Left hindlimb (tissue), 1 donor: ENCODE measurements around the gene ITPKA.
"Not testable (repeated sequence)": the region's sequence is repeated elsewhere in the genome, so short reads cannot be mapped to it uniquely, and the experiment has no call there.

Source experiments
- DNase-seq: peaks from one replicate; pipeline ENCODE4 v3.0.0-alpha.2; 2018

Gene ITPKA

DNA sequence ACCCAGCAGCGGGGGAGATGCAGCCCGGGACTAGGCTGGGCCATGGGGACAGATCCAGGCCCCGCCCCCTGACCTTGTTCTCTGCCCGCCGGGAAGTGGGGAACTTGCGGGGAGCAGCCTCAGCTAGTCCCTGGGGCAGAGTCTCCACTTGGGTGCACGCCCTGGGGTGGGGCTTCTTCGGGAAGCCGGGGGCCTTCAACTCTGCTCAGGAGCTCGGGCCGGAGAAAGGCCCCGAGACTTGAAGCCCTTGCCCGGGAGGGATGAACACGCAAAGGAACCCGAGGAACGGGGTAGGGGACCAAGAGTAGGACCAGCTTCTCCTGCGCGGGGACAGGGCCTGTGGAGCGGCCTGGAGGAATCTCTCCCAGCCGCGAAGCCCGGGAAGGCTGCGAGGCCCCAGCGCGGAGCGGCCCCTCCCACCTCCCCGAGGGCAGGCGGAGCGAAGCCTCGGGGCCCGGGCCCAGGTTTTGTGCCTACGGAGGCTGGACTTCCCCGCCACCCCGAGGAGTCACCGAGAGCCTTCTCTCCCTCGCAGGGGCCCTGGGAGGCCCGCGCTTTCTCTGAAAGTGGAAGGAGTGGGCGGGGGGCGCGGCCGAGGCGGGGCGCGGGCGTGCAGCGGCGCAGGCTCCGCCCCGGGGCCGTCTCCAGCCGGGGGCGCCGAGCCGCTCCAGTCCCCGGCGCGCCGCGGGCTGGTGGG is at the start of gene ITPKA:
TSS of gene ITPKA (plus strand) at position 670 of the 697 bp plus-strand sequence. CDS start 54 bp downstream, outside the sequence.
- peak; percentile 85 for DNase-seq

DNA sequence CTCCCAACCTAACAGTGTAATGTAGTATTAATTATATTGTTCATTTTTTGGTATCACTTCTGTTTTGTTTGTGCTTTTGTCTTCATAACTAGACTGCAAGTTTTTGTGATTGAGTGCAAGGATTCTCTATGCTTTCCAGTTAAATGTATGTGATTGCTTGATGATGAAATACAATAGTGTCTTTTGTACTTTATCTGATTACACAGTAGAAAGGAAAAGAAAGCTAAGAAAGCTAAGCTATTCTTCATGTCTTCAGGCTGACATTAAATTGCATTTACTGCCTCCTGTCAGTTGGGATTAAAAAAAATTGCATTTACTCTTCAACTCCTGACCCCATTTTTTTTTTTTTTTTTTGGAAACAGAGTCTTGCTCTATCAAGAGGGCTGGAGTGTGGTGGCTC is 48.3 kb upstream of the ITPKA start:
- no peak for DNase-seq

- no peak for DNase-seq
These were observed 31.4 kb upstream of the ITPKA start for GRCh38 chr15:41462084-41462795.

GRCh38 chr15:41464889-41465580 is 28.6 kb upstream of the ITPKA start:
- DNase-seq = no peak

- no peak for DNase-seq
These were observed 27.8 kb upstream of the ITPKA start for GRCh38 chr15:41465822-41466421.

DNA sequence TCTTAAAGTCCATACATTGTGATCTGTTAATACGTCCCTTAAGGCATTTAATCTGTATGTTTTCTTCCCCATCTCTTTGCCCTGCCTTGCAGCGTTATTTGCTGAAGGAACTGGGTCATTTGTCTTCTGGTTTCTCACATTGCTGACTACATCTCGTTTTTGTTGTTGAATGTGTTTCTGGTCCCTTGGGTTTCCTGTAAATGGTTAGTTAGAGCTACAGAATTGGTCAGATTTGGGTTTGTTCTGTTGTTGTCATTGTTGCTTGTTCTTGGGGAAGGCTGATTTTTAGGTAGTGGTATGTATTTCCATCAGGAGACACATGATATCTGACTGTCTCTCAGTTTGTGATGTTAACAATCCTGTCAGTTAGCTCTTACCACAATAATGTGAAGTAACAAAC is 27.0 kb upstream of the ITPKA start:
- DNase-seq = no peak

DNA sequence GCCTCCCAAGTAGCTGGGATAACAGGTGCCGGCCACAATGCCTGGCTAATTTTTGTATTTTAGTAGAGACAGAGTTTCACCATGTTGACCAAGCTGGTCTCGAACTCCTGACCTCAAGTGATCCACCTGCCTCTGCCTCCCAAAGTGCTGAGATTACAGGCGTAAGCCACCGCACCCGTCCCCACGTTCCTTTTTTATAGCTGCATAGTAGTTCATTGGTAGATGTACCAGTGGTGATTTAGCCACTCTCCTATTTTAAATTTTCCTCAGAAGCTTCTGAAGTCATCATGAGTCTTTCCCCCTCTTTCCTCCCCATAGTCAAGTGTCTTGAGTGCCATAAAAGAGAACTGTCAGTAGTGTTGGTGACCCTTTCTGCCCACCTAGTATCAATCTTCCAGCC is 24.0 kb upstream of the ITPKA start:
- not testable (repeated sequence) for DNase-seq

- no peak for DNase-seq
These were observed 20.3 kb upstream of the ITPKA start for GRCh38 chr15:41473418-41473817.

GRCh38 chr15:41474436-41474835 is 19.2 kb upstream of the ITPKA start:
- DNase-seq = no peak

- DNase-seq = no peak
These were observed 18.7 kb upstream of the ITPKA start for GRCh38 chr15:41474941-41475340.

GRCh38 chr15:41476416-41477048 is 17.1 kb upstream of the ITPKA start:
- DNase-seq = no peak

DNA sequence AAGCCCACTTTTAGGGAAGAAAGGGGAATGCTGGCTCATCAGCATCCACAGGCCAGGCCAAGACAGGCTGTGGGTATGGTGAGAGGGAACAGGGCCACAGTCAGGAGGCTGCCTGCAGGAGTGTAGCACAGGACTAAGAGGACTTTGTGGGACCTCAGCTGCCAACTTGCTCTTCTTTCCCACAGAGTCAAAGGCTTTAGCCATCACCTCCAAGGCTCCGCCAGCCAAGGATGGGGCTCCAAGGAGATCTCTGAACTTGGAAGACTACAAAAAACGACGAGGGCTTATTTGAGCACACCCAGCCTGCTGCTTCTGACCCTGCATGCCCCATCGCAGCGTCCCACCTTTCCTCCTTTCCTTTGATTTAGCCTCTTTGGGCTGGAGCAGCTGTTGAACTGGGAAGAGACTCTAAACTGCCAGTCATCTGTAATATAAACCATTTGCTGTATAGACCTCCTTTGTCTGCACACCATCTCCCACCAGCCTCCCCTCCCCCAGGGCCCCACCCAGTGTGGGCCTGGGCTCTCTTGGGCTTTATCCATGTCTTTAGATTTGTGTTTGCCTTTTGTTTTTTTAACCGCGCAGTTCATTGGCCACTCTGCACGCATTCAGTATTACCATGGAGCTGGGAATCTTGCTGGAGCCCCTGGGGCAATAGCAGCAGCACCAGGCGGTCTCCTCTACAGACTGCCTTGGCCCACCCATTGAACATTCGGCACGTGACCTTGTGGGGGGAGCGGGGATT is 13.1 kb upstream of the ITPKA start:
- no peak for DNase-seq

- DNase-seq = no peak
These were observed 11.4 kb upstream of the ITPKA start for GRCh38 chr15:41482110-41482877.

GRCh38 chr15:41483115-41483514 is 10.6 kb upstream of the ITPKA start:
- no peak for DNase-seq

DNA sequence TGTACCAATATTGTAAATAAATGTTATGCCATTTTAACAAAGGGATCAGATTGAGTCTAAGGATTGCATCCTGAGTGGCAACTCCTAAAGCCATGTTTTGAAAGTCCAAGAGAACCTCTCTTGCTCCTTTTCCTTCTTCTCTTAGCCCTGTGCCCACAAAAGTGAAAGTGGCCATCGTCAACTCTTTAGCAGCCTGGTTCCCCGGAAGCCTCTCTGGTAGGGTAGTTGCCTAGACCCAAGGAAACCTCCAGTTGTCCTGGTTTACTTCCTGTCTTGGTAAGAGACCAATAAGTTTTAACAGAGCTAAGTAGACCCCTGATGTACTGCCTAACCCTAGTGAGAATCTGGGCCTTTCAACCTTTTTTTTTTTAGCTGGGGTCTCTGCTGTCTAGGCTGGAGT is 10.2 kb upstream of the ITPKA start:
- no peak for DNase-seq

GRCh38 chr15:41484937-41485625 is 8.6 kb upstream of the ITPKA start:
- no peak for DNase-seq

DNA sequence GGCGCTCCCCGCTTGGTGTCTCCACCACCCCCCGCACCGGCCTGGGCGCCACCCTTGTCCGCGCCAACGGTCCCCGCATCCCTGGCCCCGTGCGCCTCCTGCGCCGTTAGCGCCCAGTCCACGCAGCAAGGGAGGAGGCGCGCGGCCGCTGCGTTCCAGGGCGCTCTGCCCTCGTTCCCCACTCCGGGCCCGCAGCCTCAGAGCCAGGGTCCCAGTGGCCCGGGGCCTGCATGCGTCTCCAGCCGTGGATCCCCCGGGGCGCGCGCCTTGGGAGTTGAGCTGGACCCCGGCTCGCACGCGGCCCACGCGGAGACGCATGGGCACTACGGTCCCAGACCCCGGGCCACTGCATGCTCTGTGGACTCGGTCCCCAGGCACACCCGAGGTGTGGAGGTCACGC is 7.4 kb upstream of the ITPKA start:
- DNase-seq = no peak

DNA sequence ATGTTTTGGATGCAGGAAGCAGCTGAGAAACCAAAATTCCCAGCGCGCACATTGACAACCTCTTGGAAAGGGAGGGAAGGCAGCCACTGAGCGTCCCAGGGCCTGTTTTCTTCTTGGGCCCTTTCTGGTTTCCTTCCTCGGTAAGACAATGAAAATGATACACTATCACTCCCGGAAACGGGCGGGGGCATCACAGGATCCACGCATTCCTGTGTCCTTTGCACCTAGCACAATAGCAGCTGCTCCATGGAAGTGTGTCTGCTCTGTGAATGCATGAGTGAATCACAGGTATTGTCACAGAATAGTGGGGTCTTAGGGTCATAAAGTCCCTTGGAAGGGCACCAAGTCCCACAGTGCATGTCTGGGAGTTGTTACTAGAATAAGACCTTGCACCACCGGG is 6.3 kb upstream of the ITPKA start:
- DNase-seq = no peak

DNA sequence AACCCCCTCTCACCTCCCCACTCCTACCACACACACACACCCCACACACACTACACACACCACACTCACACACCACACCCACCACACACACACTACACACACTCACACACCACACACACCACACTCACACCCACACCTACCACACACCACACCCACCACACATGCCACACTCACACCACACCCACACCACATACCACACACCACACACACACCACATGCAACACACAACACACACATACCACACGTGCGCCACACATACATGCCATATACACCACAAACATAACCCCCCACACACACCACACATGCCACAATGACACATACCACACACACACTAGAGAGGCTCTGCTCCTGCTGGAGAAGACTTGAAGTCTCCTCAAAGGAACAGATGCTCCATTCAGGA is 5.9 kb upstream of the ITPKA start:
- no peak for DNase-seq

GRCh38 chr15:41489641-41490040 is 4.0 kb upstream of the ITPKA start:
- no peak for DNase-seq

GRCh38 chr15:41490355-41490754 is 3.3 kb upstream of the ITPKA start:
- no peak for DNase-seq
